Measurements from ENCODE around the gene MT1M.
A peak's percentile ranks its signal among the peaks of the same experiment; 100 is the strongest.
"Not testable (repeated sequence)": the region's sequence is repeated elsewhere in the genome, so short reads cannot be mapped to it uniquely, and the experiment has no call there.

Gene MT1M

DNA sequence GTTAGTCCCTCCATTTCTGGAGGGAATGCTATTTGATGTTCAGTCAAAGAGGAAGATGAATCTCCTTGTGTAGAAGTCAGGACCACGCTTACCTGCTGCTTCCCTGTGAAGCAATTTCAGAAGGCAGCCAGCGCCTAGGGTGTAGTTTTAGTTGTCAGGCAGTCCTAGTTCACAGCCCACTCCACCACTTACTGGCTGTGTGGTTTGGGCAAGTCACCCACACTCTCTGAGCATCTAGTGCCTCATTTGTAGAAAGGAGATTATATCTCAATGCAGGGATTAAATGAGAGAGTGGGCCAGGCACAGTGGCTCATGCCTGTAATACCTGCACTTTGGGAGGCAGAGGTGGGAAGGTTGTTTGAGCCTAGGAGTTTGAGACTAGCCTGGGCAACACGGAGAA, 39.7 kb downstream of the MT1M start:
- not testable (repeated sequence) for H3K4me3 ChIP-seq (ENCODE audit: low read length); H3K9me3 ChIP-seq (ENCODE audit: low read length); H3K4me1 ChIP-seq (ENCODE audit: insufficient read depth, low read length); H3K36me3 ChIP-seq (ENCODE audit: insufficient read depth, low read length); H2AFZ ChIP-seq (ENCODE audit: low read depth, low read length)
- H3K27me3 ChIP-seq (ENCODE audit: insufficient read depth, low read length), result peaks cover 91% of the 10 kb centered on the region

DNA sequence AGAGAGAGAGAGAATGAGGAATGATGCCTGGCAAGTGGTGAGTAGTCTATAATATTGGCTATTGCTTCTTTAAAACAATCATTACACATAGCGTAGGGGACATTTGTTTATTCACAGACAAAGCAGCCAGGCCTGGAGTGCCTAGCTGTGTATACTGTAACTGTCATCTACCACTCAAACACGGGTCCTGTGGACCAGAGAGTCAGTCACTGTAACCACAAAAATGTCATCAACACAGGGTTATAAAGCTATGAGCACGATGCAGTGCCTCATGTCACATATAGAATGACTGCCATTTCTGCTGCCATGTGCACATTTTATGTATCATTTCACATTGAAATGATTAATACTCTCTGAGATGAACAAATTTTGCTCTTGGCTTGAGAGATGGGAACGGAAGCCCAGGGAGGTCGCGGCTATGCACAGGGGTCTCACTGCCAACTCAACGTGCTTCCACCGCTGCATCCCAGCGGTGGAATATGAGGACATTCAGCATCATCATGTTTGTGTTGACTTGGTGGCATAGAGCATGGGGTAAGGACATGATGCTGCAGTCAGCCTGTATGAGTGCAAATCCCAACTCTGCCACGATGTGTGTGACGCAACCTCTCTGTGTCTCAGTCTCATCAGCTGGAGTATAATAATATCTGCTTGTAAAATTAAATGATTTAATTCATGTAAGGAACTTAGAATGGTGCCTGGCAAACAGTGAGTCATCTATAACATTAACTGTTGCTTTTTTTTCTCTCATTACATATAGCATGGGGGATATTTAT, 40.5 kb downstream of the MT1M start:
- H3K36me3 ChIP-seq (ENCODE audit: insufficient read depth, low read length), result no peaks in the 10 kb centered on the region
- H3K4me3 ChIP-seq (ENCODE audit: low read length), result no peak overlapping the region
- no peaks in the 10 kb centered on the region for H3K9me3 ChIP-seq (ENCODE audit: low read length)
- H3K27me3 ChIP-seq (ENCODE audit: insufficient read depth, low read length), result peaks cover 91% of the 10 kb centered on the region
- no peaks in the 10 kb centered on the region for H3K4me1 ChIP-seq (ENCODE audit: insufficient read depth, low read length)
- no peak overlapping the region for H2AFZ ChIP-seq (ENCODE audit: low read depth, low read length)

DNA sequence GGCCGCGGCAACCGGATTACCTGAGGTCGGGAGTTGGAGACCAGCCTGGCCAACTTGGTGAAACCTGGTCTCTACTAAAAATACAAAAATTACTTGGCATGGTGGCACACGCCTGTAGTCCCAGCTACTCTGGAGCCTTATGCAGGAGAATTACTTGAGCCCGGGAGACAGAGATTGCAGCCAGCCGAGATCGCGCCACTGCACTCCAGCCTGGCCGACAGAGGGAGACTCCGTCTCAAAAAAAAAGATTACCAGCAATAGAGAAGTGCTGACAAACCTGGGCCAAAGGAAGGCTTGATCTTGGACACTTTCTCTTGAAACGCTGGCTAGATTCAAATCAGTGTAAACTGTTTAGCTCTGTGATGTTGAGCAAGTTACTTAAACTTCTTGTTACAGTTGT, 41.5 kb downstream of the MT1M start:
- peaks cover 87% of the 10 kb centered on the region for H3K27me3 ChIP-seq (ENCODE audit: insufficient read depth, low read length)
- H3K4me1 ChIP-seq (ENCODE audit: insufficient read depth, low read length), result no peaks in the 10 kb centered on the region
- no peak overlapping the region for H2AFZ ChIP-seq (ENCODE audit: low read depth, low read length)
- H3K36me3 ChIP-seq (ENCODE audit: insufficient read depth, low read length), result no peaks in the 10 kb centered on the region
- H3K4me3 ChIP-seq (ENCODE audit: low read length), result no peak overlapping the region
- H3K9me3 ChIP-seq (ENCODE audit: low read length), result no peaks in the 10 kb centered on the region

DNA sequence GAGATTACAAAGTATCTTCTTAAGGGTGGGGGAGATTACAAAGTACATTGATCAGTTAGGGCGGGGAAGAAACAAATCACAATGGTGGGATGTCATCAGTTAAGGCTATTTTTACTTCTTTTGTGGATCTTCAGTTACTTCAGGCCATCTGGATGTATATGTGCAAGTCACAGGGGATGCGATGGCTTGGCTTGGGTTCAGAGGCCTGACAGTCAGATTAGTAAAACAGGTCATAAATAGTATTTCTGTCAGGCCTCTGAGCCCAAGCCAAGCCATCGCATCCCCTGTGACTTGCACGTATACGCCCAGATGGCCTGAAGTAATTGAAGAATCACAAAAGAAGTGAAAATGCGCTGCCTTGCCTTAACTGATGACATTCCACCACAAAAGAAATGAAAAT, 42.1 kb downstream of the MT1M start:
- H3K9me3 ChIP-seq (ENCODE audit: low read length); H3K36me3 ChIP-seq (ENCODE audit: insufficient read depth, low read length); H3K4me3 ChIP-seq (ENCODE audit: low read length); H2AFZ ChIP-seq (ENCODE audit: low read depth, low read length); H3K4me1 ChIP-seq (ENCODE audit: insufficient read depth, low read length): not testable (repeated sequence)
- peaks cover 83% of the 10 kb centered on the region for H3K27me3 ChIP-seq (ENCODE audit: insufficient read depth, low read length)

DNA sequence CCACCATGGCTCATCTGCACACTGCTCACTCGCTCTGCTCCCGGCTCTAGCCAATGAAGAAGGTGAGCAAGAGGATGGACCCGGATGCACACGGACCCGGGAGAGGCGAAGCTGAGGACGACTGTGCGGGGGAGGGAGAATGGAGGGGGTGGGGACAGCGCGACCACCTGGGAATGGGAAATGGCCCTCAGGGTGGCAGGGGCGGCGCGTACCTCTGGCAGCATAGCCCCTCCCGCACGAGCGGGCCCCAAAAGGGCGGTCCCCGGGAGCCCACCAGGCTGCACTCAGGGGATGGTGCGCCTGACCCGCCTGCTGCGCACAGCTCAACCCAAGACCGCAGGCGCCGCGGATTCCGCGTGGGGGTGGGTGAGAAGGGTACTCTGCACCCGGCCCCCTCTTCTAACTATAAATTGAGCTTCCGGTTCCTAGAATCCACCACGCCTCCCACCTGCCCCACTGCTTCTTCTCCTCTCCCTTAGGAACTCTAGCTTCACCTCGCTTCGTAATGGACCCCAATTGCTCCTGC, 43.3 kb downstream of the MT1M start:
- no peak overlapping the region for H2AFZ ChIP-seq (ENCODE audit: low read depth, low read length)
- no peaks in the 10 kb centered on the region for H3K36me3 ChIP-seq (ENCODE audit: insufficient read depth, low read length)
- H3K9me3 ChIP-seq (ENCODE audit: low read length), result no peaks in the 10 kb centered on the region
- H3K27me3 ChIP-seq (ENCODE audit: insufficient read depth, low read length), result peaks cover 72% of the 10 kb centered on the region
- H3K4me3 ChIP-seq (ENCODE audit: low read length), result no peak overlapping the region
- H3K4me1 ChIP-seq (ENCODE audit: insufficient read depth, low read length), result peaks cover 2% of the 10 kb centered on the region

DNA sequence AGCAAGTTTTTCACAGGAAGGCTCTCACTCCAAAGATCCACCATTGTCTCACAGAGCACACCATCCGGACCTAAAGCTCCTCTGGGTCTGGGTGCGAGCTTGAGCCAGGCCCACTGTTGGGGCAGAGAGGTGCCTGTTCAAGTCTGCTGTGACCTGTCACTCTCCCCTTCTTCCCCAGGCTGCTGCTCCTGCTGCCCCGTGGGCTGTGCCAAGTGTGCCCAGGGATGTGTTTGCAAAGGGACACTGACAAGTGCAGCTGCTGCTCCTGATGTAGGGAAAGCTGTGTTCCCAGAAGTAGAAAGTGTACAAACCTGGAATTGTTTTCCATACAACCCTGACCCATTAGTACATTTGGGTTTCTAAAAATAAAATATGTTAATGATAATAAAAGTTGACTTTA, 45.0 kb downstream of the MT1M start:
- Histone ChIP-seq H2AFZ (ENCODE audit: low read depth, low read length) (no peak overlapping the region), H3K4me3 (ENCODE audit: low read length) (no peak overlapping the region), H3K36me3 (ENCODE audit: insufficient read depth, low read length) (no peaks in the 10 kb centered on the region), H3K9me3 (ENCODE audit: low read length) (no peaks in the 10 kb centered on the region), H3K27me3 (ENCODE audit: insufficient read depth, low read length) (peaks cover 58% of the 10 kb centered on the region), H3K4me1 (ENCODE audit: insufficient read depth, low read length) (peaks cover 18% of the 10 kb centered on the region)

DNA sequence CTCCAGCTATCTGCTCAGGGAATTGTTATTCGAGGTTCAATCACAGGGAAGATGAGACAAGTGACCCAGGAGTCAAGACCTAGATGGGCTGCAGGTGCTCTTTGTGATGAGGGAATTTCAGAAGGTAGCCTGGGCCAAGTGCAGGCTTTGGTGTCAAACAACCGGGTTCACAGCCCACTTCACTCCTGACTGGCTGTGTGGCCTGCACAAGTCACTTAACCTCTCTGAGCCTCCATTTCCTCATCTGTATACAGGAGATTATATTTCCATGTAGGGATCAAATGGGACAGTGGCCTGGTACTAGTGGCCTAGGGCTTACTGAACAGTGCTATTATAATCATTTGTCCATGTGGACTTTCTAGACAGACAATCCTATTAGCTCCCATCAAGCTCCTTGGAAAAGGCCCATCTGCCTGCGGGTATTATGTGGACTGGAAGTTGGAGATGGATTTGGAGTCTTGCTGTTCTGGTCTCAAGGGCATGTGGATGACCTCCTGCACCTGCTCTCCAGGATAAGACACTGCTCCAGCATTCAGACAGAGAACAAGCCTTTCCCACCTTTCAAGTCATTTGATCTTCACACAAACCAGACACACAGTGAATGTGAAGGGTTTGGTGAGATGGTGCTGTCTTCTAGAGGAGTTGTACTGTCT, 46.7 kb downstream of the MT1M start:
- Histone ChIP-seq H3K36me3 (ENCODE audit: insufficient read depth, low read length) (no peaks in the 10 kb centered on the region), H3K4me3 (ENCODE audit: low read length) (no peak overlapping the region), H3K27me3 (ENCODE audit: insufficient read depth, low read length) (peaks cover 48% of the 10 kb centered on the region), H3K9me3 (ENCODE audit: low read length) (no peaks in the 10 kb centered on the region), H3K4me1 (ENCODE audit: insufficient read depth, low read length) (peaks cover 24% of the 10 kb centered on the region), H2AFZ (ENCODE audit: low read depth, low read length) (no peak overlapping the region)

DNA sequence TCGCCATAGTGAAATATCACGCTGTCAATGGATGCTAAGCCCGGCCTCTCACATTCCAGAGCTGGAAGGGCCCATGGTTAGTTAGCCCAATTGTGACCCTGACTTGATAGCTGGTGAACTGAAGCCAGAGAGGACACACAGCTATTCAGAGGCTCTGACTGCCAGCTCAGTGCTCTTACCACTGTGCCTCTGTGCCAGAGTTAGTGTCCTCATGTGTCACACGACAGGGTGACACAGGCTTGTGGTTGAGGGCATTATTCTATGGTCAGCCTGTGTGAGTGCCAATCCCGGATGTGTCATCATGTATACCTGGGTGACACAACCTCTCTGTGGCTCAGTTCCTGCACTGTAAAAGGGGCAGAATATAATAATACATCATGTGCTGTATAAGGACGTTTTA, 47.4 kb downstream of the MT1M start:
- Histone ChIP-seq H2AFZ (ENCODE audit: low read depth, low read length) (no peak overlapping the region), H3K27me3 (ENCODE audit: insufficient read depth, low read length) (peaks cover 46% of the 10 kb centered on the region), H3K4me3 (ENCODE audit: low read length) (no peak overlapping the region), H3K4me1 (ENCODE audit: insufficient read depth, low read length) (peaks cover 24% of the 10 kb centered on the region), H3K9me3 (ENCODE audit: low read length) (no peaks in the 10 kb centered on the region), H3K36me3 (ENCODE audit: insufficient read depth, low read length) (no peaks in the 10 kb centered on the region)

DNA sequence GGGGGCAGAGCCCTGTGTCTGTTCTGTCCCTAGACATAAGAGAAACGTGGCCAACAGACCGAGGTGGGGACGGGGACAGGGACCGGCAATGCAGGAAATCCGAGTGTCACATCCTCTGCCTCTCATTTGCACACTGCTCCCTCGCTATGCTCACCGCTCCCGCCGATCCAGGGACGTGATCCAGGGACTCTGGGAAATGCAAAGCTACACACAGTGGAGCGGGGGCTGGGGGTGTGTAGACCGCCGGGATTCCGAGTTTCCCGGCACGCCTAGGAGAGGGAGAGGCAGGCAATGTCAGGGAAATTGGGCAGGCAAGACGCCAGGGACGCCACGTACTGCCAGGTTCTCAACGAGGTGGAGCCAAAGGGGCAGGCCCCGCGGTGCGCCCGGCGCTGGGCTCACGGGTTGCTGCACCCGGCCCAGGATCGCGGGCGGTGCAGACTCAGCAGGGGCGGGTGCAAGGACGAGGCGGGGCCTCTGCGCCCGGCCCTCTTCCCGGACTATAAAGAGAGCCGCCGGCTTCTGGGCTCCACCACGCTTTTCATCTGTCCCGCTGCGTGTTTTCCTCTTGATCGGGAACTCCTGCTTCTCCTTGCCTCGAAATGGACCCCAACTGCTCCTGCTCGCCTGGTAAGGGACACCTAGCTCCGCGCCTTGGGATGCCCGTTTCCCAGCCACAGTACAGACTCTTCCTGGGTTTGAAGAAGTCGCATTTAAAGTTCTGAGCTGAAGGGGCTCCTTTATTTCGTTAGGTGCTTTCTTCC, 49.7 kb downstream of the MT1M start, which contains the start of gene MT1X:
Gene MT1X, plus strand, starts transcription at position 532 of the 764 bp plus-strand sequence. Its CDS starts 71 bp downstream, at position 603.
- peak within 1 kb of the TSS; percentile 93 for H2AFZ ChIP-seq (ENCODE audit: low read depth, low read length)
- peaks cover 24% of the 10 kb centered on the region for H3K4me1 ChIP-seq (ENCODE audit: insufficient read depth, low read length)
- H3K36me3 ChIP-seq (ENCODE audit: insufficient read depth, low read length), result no peaks in the 10 kb centered on the region
- H3K9me3 ChIP-seq (ENCODE audit: low read length), result peaks cover 2% of the 10 kb centered on the region
- peak within 1 kb of the TSS; percentile 57 for H3K4me3 ChIP-seq (ENCODE audit: low read length)
- H3K27me3 ChIP-seq (ENCODE audit: insufficient read depth, low read length), result peaks cover 24% of the 10 kb centered on the region

DNA sequence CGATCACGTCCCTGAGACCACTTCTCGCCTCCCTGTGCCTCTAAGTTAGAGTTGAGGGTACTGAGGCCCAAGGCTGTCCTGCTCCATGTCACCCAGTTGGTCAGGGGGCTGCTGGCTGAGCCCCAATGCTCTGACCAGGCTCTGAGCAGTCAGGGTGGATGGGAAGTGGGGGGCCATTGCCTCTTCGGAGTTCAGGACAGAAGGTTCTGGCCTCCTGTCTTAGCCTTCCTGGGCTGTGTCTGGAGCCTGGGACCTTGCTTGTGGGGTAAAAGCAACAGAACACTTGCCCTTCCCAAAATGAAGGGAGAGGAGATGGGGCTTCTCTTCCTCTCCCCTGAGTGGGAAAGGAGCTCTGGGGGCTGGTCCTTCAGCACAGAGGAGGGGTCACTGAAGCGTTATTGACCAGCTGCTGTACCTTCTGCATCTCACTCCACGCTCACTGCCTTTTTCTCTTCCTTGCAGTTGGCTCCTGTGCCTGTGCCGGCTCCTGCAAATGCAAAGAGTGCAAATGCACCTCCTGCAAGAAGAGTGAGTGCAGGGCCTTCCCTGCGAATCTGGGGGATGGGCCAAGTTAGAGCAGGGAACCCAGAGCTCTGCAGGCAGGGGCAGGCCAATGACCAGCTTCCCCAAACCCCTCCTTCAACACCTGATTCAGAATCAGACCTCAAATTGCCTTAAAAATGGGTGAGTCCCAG, 50.4 kb downstream of the MT1M start:
- peaks cover 17% of the 10 kb centered on the region for H3K27me3 ChIP-seq (ENCODE audit: insufficient read depth, low read length)
- H3K9me3 ChIP-seq (ENCODE audit: low read length), result peaks cover 2% of the 10 kb centered on the region
- peaks cover 24% of the 10 kb centered on the region for H3K4me1 ChIP-seq (ENCODE audit: insufficient read depth, low read length)
- no peaks in the 10 kb centered on the region for H3K36me3 ChIP-seq (ENCODE audit: insufficient read depth, low read length)
- H3K4me3 ChIP-seq (ENCODE audit: low read length), result peak overlapping the region; percentile 57
- H2AFZ ChIP-seq (ENCODE audit: low read depth, low read length), result peak overlapping the region; percentile 93

Measured in neuron (in vitro differentiated cells).